ENCODE data around the gene RASGRF1. TPM values are rescaled to one million over a fixed set of nuclear protein-coding genes. Genes with fewer than 3 reads are reported as not detected.
"Not testable (repeated sequence)": the region's sequence is repeated elsewhere in the genome, so short reads cannot be mapped to it uniquely, and the experiment has no call there.

RASGRF1 gene
- total RNA-seq, 2 experiments from 2014 or later, result not detected

- Mint-ChIP-seq H3K27me3 (ENCODE audit: low read depth) (peaks cover 2% of the 10 kb centered on the region), H3K4me1 (ENCODE audit: low read depth) (peaks cover 9% of the 10 kb centered on the region), H3K9me3 (no peaks in the 10 kb centered on the region), H3K36me3 (ENCODE audit: low read depth) (no peaks in the 10 kb centered on the region), H3K27ac (no peak overlapping the region), H3K4me3 (no peak overlapping the region)
- DNase-seq, result no peak
- intact Hi-C loops (cut with micrococcal nuclease), result no loop called here
- CTCF ChIA-PET, result interaction anchor here (0.8 kb wide), 1 partner anchor 392 kb away, joined by 4 read pairs; no protein-coding TSS in a partner anchor
These were observed 84.5 kb downstream of the RASGRF1 start for GRCh38 chr15:79006071-79006470.

- H3K4me1 Mint-ChIP-seq (ENCODE audit: low read depth), result peaks cover 9% of the 10 kb centered on the region
- intact Hi-C loops (cut with micrococcal nuclease), result no loop called here
- H3K36me3 Mint-ChIP-seq (ENCODE audit: low read depth), result no peaks in the 10 kb centered on the region
- no peak overlapping the region for H3K4me3 Mint-ChIP-seq
- peak; percentile 11 for DNase-seq
- no peaks in the 10 kb centered on the region for H3K27me3 Mint-ChIP-seq (ENCODE audit: low read depth)
- no peaks in the 10 kb centered on the region for H3K9me3 Mint-ChIP-seq
- H3K27ac Mint-ChIP-seq, result no peak overlapping the region
- CTCF ChIA-PET, result interaction anchor here (0.7 to 0.8 kb wide), 2 partner anchors 20 to 96 kb away, joined by 3 read pairs; no protein-coding TSS in a partner anchor
These were observed 86.2 kb downstream of the RASGRF1 start for GRCh38 chr15:79004336-79004735.

GRCh38 chr15:79003896-79004295, 86.7 kb downstream of the RASGRF1 start:
- CTCF ChIA-PET, result interaction anchor here (0.7 to 0.8 kb wide), 2 partner anchors 20 to 95 kb away, joined by 3 read pairs; no protein-coding TSS in a partner anchor
- Mint-ChIP-seq H3K4me3 (no peak overlapping the region), H3K9me3 (no peaks in the 10 kb centered on the region), H3K4me1 (ENCODE audit: low read depth) (peaks cover 9% of the 10 kb centered on the region), H3K27ac (no peak overlapping the region), H3K36me3 (ENCODE audit: low read depth) (no peaks in the 10 kb centered on the region), H3K27me3 (ENCODE audit: low read depth) (no peaks in the 10 kb centered on the region)
- DNase-seq, result no peak
- intact Hi-C loops (cut with micrococcal nuclease), result no loop called here

GRCh38 chr15:79003301-79003700, 87.3 kb downstream of the RASGRF1 start:
- intact Hi-C loops (cut with micrococcal nuclease), result no loop called here
- no peak for DNase-seq
- Mint-ChIP-seq H3K27me3 (ENCODE audit: low read depth) (no peaks in the 10 kb centered on the region), H3K9me3 (no peaks in the 10 kb centered on the region), H3K27ac (no peak overlapping the region), H3K36me3 (ENCODE audit: low read depth) (no peaks in the 10 kb centered on the region), H3K4me1 (ENCODE audit: low read depth) (peaks cover 9% of the 10 kb centered on the region), H3K4me3 (no peak overlapping the region)
- CTCF ChIA-PET, result interaction anchor here (0.8 kb wide), 1 partner anchor 95 kb away, joined by 3 read pairs; no protein-coding TSS in a partner anchor

GRCh38 chr15:79002581-79002980, 88.0 kb downstream of the RASGRF1 start:
- intact Hi-C loops (cut with micrococcal nuclease), result no loop called here
- no peak overlapping the region for H3K27ac Mint-ChIP-seq
- CTCF ChIA-PET, result no interaction called here
- H3K9me3 Mint-ChIP-seq, result no peaks in the 10 kb centered on the region
- no peaks in the 10 kb centered on the region for H3K27me3 Mint-ChIP-seq (ENCODE audit: low read depth)
- H3K4me3 Mint-ChIP-seq, result no peak overlapping the region
- DNase-seq, result no peak
- H3K4me1 Mint-ChIP-seq (ENCODE audit: low read depth), result peaks cover 9% of the 10 kb centered on the region
- no peaks in the 10 kb centered on the region for H3K36me3 Mint-ChIP-seq (ENCODE audit: low read depth)

- H3K27ac Mint-ChIP-seq, result no peak overlapping the region
- H3K27me3 Mint-ChIP-seq (ENCODE audit: low read depth), result no peaks in the 10 kb centered on the region
- no peak for DNase-seq
- H3K9me3 Mint-ChIP-seq, result no peaks in the 10 kb centered on the region
- intact Hi-C loops (cut with micrococcal nuclease), result no loop called here
- peaks cover 5% of the 10 kb centered on the region for H3K4me1 Mint-ChIP-seq (ENCODE audit: low read depth)
- no peaks in the 10 kb centered on the region for H3K36me3 Mint-ChIP-seq (ENCODE audit: low read depth)
- CTCF ChIA-PET, result interaction anchor here (0.6 kb wide), 1 partner anchor 92 kb away, joined by 3 read pairs; no protein-coding TSS in a partner anchor
- H3K4me3 Mint-ChIP-seq, result no peak overlapping the region
These were observed 90.9 kb downstream of the RASGRF1 start for GRCh38 chr15:78999636-79000035.

GRCh38 chr15:78998526-78998925, 92.1 kb downstream of the RASGRF1 start:
- H3K9me3 Mint-ChIP-seq, result no peaks in the 10 kb centered on the region
- H3K27me3 Mint-ChIP-seq (ENCODE audit: low read depth), result no peaks in the 10 kb centered on the region
- H3K4me3 Mint-ChIP-seq, result no peak overlapping the region
- intact Hi-C loops (cut with micrococcal nuclease), result no loop called here
- CTCF ChIA-PET, result no interaction called here
- H3K36me3 Mint-ChIP-seq (ENCODE audit: low read depth), result no peaks in the 10 kb centered on the region
- H3K27ac Mint-ChIP-seq, result no peak overlapping the region
- H3K4me1 Mint-ChIP-seq (ENCODE audit: low read depth), result no peaks in the 10 kb centered on the region
- no peak for DNase-seq

GRCh38 chr15:78997981-78998499, 92.5 kb downstream of the RASGRF1 start:
- no peak for DNase-seq
- Mint-ChIP-seq H3K4me3 (no peak overlapping the region), H3K4me1 (ENCODE audit: low read depth) (no peaks in the 10 kb centered on the region), H3K27me3 (ENCODE audit: low read depth) (no peaks in the 10 kb centered on the region), H3K36me3 (ENCODE audit: low read depth) (no peaks in the 10 kb centered on the region), H3K9me3 (no peaks in the 10 kb centered on the region), H3K27ac (no peak overlapping the region)
- intact Hi-C loops (cut with micrococcal nuclease), result no loop called here
- CTCF ChIA-PET, result interaction anchor here (0.7 kb wide), 1 partner anchor 18 kb away, joined by 3 read pairs; no protein-coding TSS in a partner anchor

- CTCF ChIA-PET, result no interaction called here
- Mint-ChIP-seq H3K9me3 (no peaks in the 10 kb centered on the region), H3K27me3 (ENCODE audit: low read depth) (no peaks in the 10 kb centered on the region), H3K4me1 (ENCODE audit: low read depth) (no peaks in the 10 kb centered on the region), H3K4me3 (no peak overlapping the region), H3K36me3 (ENCODE audit: low read depth) (no peaks in the 10 kb centered on the region), H3K27ac (no peak overlapping the region)
- no peak for DNase-seq
- intact Hi-C loops (cut with micrococcal nuclease), result no loop called here
These were observed 93.7 kb downstream of the RASGRF1 start for GRCh38 chr15:78996894-78997275.

- no peaks in the 10 kb centered on the region for H3K27me3 Mint-ChIP-seq (ENCODE audit: low read depth)
- H3K4me3 Mint-ChIP-seq, result no peak overlapping the region
- no peaks in the 10 kb centered on the region for H3K9me3 Mint-ChIP-seq
- no peaks in the 10 kb centered on the region for H3K36me3 Mint-ChIP-seq (ENCODE audit: low read depth)
- no peak for DNase-seq
- CTCF ChIA-PET, result no interaction called here
- no peaks in the 10 kb centered on the region for H3K4me1 Mint-ChIP-seq (ENCODE audit: low read depth)
- H3K27ac Mint-ChIP-seq, result no peak overlapping the region
- intact Hi-C loops (cut with micrococcal nuclease), result no loop called here
These were observed 94.4 kb downstream of the RASGRF1 start for GRCh38 chr15:78995921-78996893.

- H3K27me3 Mint-ChIP-seq (ENCODE audit: low read depth); CTCF ChIA-PET; H3K4me3 Mint-ChIP-seq; H3K27ac Mint-ChIP-seq; DNase-seq; H3K36me3 Mint-ChIP-seq (ENCODE audit: low read depth); intact Hi-C loops (cut with micrococcal nuclease); H3K4me1 Mint-ChIP-seq (ENCODE audit: low read depth); H3K9me3 Mint-ChIP-seq: not testable (repeated sequence)
These were observed 95.4 kb downstream of the RASGRF1 start for GRCh38 chr15:78995161-78995560.

- no peaks in the 10 kb centered on the region for H3K27me3 Mint-ChIP-seq (ENCODE audit: low read depth)
- H3K4me3 Mint-ChIP-seq, result no peak overlapping the region
- CTCF ChIA-PET, result no interaction called here
- no peaks in the 10 kb centered on the region for H3K9me3 Mint-ChIP-seq
- H3K27ac Mint-ChIP-seq, result no peak overlapping the region
- DNase-seq, result no peak
- no peaks in the 10 kb centered on the region for H3K36me3 Mint-ChIP-seq (ENCODE audit: low read depth)
- H3K4me1 Mint-ChIP-seq (ENCODE audit: low read depth), result no peaks in the 10 kb centered on the region
- intact Hi-C loops (cut with micrococcal nuclease), result no loop called here
These were observed 96.5 kb downstream of the RASGRF1 start for GRCh38 chr15:78993931-78994530.
